Progenitor cell of endocrine pancreas (in vitro differentiated cells): ENCODE results near the gene GFER. TPM values are rescaled to one million over a fixed set of nuclear protein-coding genes. Genes with fewer than 3 reads are reported as not detected.

Experiments used
- DNase-seq: peaks from one replicate; pipeline ENCODE4 v3.0.0; 2021; ENCODE audit warnings: low spot score; ENCODE audit not compliant: unreplicated experiment
- H3K27ac Mint-ChIP-seq: 2 replicates; pipeline ENCODE4 v1.8.0; 2021; ENCODE audit warnings: mild to moderate bottlenecking, moderate library complexity, mixed read lengths
- H3K27me3 Mint-ChIP-seq: 2 replicates; pipeline ENCODE4 v1.8.0; 2021; ENCODE audit warnings: mixed read lengths
- H3K36me3 Mint-ChIP-seq: 2 replicates; pipeline ENCODE4 v1.8.0; 2022; ENCODE audit warnings: mixed read lengths; ENCODE audit not compliant: insufficient read depth
- H3K4me1 Mint-ChIP-seq: 2 replicates; pipeline ENCODE4 v1.8.0; 2021; ENCODE audit warnings: low read depth, mixed read lengths
- H3K4me3 Mint-ChIP-seq: 2 replicates; pipeline ENCODE4 v1.8.0; 2021; ENCODE audit warnings: low read depth, mild to moderate bottlenecking, moderate library complexity, mixed read lengths
- H3K9me3 Mint-ChIP-seq: 2 replicates; pipeline ENCODE4 v1.8.0; 2021; ENCODE audit warnings: low read depth, mixed read lengths
- total RNA-seq: library from RNA; stranded (reverse); gene quantifications from 2 replicates; pipeline ENCODE4 v1.2.1, GENCODE V29; 2021
- TF ChIP-seq, protein P1 (sequence below): fragments of 200-600 bp; sonication (generic); IDR thresholded peaks from one replicate; pipeline ENCODE4 v1.5.0; 2021; ENCODE audit warnings: antibody characterized with exemption, mild to moderate bottlenecking; ENCODE audit not compliant: unreplicated experiment

GFER gene
- total RNA-seq, 1 donor from 2014 or later = 32.9 TPM

DNA sequence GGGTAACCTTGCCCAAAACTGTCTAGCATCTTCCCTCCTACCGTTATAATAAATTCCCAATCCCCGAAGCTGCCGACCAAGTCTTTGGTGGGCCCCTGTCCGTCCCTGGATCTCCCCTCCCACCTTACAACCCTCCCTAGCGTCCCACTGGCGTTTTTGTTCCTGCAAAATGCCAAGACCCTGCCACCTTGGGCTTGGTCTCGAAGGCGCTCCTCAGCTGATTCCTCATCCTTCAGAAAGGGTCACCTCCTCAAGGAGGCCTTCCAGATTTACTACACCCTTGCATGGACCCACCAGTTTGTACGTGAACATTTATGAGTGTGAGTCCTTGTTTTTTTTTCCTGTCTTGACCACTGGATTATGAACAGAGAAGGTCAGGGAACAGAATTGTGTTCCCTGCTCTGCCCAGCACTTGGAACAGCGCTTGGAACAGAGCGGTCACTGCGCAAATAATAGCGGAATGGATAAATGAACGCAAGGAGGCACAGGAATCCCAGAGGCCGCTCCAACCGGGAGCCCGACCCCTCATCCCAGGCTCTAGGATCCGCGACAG is 926 bp upstream of the GFER start:
- peak overlapping the region; percentile 83 for H3K4me3 Mint-ChIP-seq
- peaks cover 42% of the 10 kb centered on the region for H3K27me3 Mint-ChIP-seq
- TF ChIP-seq, protein P1, sequence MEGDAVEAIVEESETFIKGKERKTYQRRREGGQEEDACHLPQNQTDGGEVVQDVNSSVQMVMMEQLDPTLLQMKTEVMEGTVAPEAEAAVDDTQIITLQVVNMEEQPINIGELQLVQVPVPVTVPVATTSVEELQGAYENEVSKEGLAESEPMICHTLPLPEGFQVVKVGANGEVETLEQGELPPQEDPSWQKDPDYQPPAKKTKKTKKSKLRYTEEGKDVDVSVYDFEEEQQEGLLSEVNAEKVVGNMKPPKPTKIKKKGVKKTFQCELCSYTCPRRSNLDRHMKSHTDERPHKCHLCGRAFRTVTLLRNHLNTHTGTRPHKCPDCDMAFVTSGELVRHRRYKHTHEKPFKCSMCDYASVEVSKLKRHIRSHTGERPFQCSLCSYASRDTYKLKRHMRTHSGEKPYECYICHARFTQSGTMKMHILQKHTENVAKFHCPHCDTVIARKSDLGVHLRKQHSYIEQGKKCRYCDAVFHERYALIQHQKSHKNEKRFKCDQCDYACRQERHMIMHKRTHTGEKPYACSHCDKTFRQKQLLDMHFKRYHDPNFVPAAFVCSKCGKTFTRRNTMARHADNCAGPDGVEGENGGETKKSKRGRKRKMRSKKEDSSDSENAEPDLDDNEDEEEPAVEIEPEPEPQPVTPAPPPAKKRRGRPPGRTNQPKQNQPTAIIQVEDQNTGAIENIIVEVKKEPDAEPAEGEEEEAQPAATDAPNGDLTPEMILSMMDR = no peak
- H3K36me3 Mint-ChIP-seq = peaks cover 2% of the 10 kb centered on the region
- no peak for DNase-seq
- H3K27ac Mint-ChIP-seq = peak overlapping the region; percentile 73
- H3K9me3 Mint-ChIP-seq = no peaks in the 10 kb centered on the region
- peaks cover 11% of the 10 kb centered on the region for H3K4me1 Mint-ChIP-seq

DNA sequence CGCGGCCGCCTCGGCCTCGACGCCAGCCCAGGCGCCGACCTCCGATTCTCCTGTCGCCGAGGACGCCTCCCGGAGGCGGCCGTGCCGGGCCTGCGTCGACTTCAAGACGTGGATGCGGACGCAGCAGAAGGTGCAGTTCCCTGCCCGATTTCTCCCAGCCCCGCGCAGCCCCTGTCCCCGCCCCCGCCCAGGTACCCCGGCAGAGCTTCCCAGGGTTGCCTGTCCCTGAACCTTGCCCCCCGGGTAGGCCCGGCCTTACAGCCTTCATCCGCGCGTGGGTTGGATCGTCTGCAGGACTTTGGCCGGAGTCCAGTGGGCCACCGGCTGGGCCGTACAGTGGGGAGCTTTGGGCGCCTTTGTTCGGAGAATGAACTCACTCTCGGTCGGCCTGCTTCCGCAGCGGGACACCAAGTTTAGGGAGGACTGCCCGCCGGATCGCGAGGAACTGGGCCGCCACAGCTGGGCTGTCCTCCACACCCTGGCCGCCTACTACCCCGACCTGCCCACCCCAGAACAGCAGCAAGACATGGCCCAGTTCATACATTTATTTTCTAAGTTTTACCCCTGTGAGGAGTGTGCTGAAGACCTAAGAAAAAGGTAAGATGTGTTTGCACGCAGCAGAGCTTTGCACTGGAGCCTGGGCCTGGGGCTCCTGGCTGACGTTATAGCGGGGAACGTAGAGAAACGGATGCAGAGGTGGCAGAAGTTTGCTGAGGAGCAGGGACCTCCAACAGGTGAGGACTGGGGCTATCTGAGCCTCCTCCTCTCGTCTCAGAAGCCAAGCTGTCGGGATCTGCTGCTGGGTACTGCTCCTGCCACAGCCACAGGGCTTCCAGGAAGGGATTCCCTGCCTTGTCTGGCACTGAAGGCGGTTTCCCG is 593 bp downstream of the GFER start:
- no peak for DNase-seq
- Mint-ChIP-seq H3K9me3 (no peaks in the 10 kb centered on the region), H3K36me3 (peaks cover 2% of the 10 kb centered on the region), H3K4me3 (peak overlapping the region; percentile 83), H3K27ac (peak overlapping the region; percentile 84), H3K4me1 (peaks cover 12% of the 10 kb centered on the region), H3K27me3 (peaks cover 49% of the 10 kb centered on the region)
- TF ChIP-seq, protein P1 = no peak

DNA sequence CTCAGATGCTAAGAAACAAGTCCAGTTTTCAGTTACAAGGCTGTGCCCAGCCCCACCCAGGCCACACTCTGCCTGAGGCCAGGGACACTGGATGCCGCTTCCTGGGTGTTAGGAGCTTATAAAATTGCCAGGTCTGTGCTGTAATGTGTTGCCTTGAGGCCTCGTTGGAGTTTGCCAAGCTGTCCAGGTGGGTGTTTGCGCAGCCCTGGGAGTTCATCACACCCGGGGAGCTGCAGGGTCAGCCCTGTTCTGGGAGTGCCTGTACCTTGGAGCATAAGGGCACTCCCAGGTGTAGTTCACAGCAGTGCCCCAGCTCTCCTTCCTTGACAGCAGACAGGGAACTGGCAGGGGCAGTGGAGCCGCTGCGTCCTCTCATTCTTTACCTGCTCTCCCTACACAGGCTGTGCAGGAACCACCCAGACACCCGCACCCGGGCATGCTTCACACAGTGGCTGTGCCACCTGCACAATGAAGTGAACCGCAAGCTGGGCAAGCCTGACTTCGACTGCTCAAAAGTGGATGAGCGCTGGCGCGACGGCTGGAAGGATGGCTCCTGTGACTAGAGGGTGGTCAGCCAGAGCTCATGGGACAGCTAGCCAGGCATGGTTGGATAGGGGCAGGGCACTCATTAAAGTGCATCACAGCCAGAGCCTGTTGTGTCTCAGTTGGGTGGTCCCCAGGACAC is 1.6 kb downstream of the GFER start:
- peaks cover 2% of the 10 kb centered on the region for H3K36me3 Mint-ChIP-seq
- peaks cover 12% of the 10 kb centered on the region for H3K4me1 Mint-ChIP-seq
- DNase-seq = no peak
- no peaks in the 10 kb centered on the region for H3K9me3 Mint-ChIP-seq
- TF ChIP-seq, protein P1 = no peak
- peak overlapping the region; percentile 83 for H3K4me3 Mint-ChIP-seq
- no peak overlapping the region for H3K27ac Mint-ChIP-seq
- peaks cover 41% of the 10 kb centered on the region for H3K27me3 Mint-ChIP-seq

DNA sequence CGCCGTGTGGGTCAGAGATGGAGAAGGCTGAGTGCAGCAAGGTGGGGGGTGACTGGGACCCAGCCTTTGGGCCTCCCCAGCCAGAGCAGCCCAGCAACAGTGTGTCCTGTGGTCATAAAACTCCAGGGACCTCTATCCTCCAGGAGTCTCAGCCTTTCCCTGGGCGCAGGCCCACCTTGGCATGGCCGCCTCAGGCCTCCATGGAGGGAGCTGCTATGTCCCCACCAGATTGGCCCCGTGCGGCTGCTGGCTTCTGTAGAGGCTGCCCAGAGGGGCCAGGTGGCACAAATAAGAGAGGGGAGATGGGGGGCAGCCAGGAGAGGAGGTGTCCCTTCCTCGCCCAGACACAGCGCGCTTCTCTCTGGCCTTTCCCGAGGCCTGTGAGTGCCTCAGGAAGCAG is 3.2 kb downstream of the GFER start:
- Mint-ChIP-seq H3K4me1 (peaks cover 12% of the 10 kb centered on the region), H3K9me3 (no peaks in the 10 kb centered on the region), H3K36me3 (peaks cover 2% of the 10 kb centered on the region), H3K27me3 (peaks cover 35% of the 10 kb centered on the region), H3K4me3 (no peak overlapping the region), H3K27ac (no peak overlapping the region)
- TF ChIP-seq, protein P1 = no peak
- no peak for DNase-seq
